ENCODE measurements around the gene SLC12A3. TPM values are rescaled to one million over a fixed set of nuclear protein-coding genes. Genes with fewer than 3 reads are reported as not detected.

The SLC12A3 gene
- not detected in 2 replicates for total RNA-seq

GRCh38 chr16:56864960-56865359, at the start of gene SLC12A3:
Gene SLC12A3 (plus strand): TSS chr16:56865207. CDS start chr16:56865236, 29 bp downstream.

GRCh38 chr16:56931892-56932720, 67.1 kb downstream of the SLC12A3 start, which contains the start of gene HERPUD1:
Gene HERPUD1 (plus strand): TSS chr16:56932142. CDS start chr16:56932245, 103 bp downstream.

GRCh38 chr16:56961851-56962281, 96.9 kb downstream of the SLC12A3 start, which contains the start of gene CETP:
Gene CETP (plus strand): TSS chr16:56961950. CDS start chr16:56961980, 30 bp downstream.

Other genes starting within 250 kb of the SLC12A3 start
- gene MT1E, start 239.4 kb upstream of the SLC12A3 start, total RNA-seq: 146 and 173 TPM in 2 replicates
- gene MT1M, start 232.5 kb upstream of the SLC12A3 start, total RNA-seq: 9.0 and 9.8 TPM in 2 replicates
- gene MT1A, start 226.5 kb upstream of the SLC12A3 start, total RNA-seq: 15.6 and 38.3 TPM in 2 replicates
- gene MT1B, start 213.3 kb upstream of the SLC12A3 start, total RNA-seq: not detected in 2 replicates
- gene MT1F, start 207.2 kb upstream of the SLC12A3 start, total RNA-seq: 6.2 TPM in 1 of 2 replicates, not detected in the other
- gene MT1G, start 197.1 kb upstream of the SLC12A3 start, total RNA-seq: 57.4 and 95.7 TPM in 2 replicates
- 6.9 and 10.5 TPM in 2 replicates for gene MT1H, start 195.4 kb upstream of the SLC12A3 start, total RNA-seq
- 31.7 and 83.9 TPM in 2 replicates for gene MT1X, start 182.7 kb upstream of the SLC12A3 start, total RNA-seq
- 66.5 and 81.6 TPM in 2 replicates for gene NUP93, start 135.1 kb upstream of the SLC12A3 start, total RNA-seq
- gene HERPUD1, start 66.9 kb downstream of the SLC12A3 start, total RNA-seq: 133 and 180 TPM in 2 replicates
- not detected in 2 replicates for gene CETP, start 96.7 kb downstream of the SLC12A3 start, total RNA-seq
- gene NLRC5, start 124.3 kb downstream of the SLC12A3 start, total RNA-seq: 13.0 and 13.5 TPM in 2 replicates
- 16.3 and 17.6 TPM in 2 replicates for gene CPNE2, start 227.4 kb downstream of the SLC12A3 start, total RNA-seq